Loucy (cell line): ENCODE results near the gene RPL12.

Experiments used
- CTCF ChIP-seq: fragments of 200-600 bp; sonication (generic); conservative IDR thresholded peaks from 2 replicates; pipeline ENCODE4 v1.5.1; 2014; ENCODE audit warnings: mild to moderate bottlenecking, antibody characterized with exemption, low read length
- EZH2phosphoT487 ChIP-seq: fragments of 200-600 bp; IDR thresholded peaks from 2 replicates; pipeline ENCODE4 v1.6.1; 2018; ENCODE audit warnings: antibody characterized with exemption, mild to moderate bottlenecking, moderate library complexity, borderline replicate concordance

GRCh38 chr9:127500862-127501261 is 49.7 kb upstream of the RPL12 start:
- TF ChIP-seq CTCF (no peak), EZH2phosphoT487 (no peak)
